ENCODE measurements around the gene RARRES1.
A peak's percentile ranks its signal among the peaks of the same experiment; 100 is the strongest.

Gene RARRES1

GRCh38 chr3:158732856-158733200, 571 bp upstream of the RARRES1 start:
- TF ChIP-seq CTCF (conservative IDR thresholded peaks at IDR 0.05), result no peak
- no peak overlapping the region for H3K27ac ChIP-seq

DNA sequence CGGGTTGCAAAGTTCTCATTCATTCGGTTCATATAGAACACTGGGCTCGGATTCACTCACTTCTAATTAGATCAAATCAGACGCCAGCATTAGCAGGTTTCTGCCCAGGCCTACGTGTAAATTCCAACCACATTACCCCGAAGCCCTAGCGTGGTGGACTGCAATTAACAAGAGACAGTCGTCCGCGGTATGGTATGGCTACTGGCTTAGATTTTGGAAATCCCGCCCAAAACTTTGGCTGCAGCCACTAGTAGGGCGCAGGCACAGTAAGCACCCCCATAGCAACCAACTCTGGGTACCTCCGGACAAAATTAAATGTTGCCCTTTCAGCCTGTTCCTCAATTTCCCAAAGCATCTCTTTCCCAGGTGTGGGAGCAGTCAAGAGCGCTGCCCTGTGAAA, 771 bp downstream of the RARRES1 start:
- TF ChIP-seq CTCF (conservative IDR thresholded peaks at IDR 0.05), result no peak
- peak overlapping the region; percentile 57; the same call in 1 of the 2 replicates for H3K27ac ChIP-seq

DNA sequence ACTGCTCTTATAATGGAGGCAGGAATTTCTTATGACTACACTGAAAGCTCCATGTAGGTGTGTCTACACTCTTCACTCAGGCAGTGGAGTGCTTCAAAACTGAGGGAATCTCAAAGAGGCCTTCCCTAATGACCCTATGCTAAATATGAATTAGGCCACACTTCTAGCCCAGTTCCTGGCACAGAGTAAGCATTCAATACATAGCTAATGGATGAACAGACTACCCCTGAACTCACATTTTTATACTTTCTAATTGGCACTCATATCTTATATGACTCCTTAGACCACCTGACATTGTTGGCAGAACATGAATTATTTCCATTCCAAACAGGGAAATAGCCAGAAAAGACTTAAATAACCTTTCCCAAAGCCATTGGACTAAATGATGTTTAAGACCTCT, 3.4 kb downstream of the RARRES1 start:
- H3K27ac ChIP-seq, result no peak overlapping the region
- no peak for TF ChIP-seq CTCF (conservative IDR thresholded peaks at IDR 0.05)

DNA sequence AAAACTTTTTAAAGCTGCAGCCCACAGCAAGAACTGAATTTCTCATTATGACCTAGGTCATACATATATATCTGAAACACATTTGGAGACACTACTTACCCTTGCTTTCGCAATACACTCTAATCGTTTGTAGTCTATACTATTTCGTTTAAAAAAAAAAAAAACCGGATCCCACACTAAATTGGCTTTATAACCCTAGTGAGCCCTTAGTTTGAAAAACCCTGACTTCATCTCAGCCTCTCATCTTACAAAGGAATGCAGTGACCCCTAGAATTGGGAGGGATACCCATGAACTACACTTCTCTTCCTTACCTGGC, 4.2 kb downstream of the RARRES1 start:
- TF ChIP-seq CTCF (conservative IDR thresholded peaks at IDR 0.05), result peak; percentile 41
- H3K27ac ChIP-seq, result peak overlapping the region; percentile 100; the same call in 1 of the 2 replicates

DNA sequence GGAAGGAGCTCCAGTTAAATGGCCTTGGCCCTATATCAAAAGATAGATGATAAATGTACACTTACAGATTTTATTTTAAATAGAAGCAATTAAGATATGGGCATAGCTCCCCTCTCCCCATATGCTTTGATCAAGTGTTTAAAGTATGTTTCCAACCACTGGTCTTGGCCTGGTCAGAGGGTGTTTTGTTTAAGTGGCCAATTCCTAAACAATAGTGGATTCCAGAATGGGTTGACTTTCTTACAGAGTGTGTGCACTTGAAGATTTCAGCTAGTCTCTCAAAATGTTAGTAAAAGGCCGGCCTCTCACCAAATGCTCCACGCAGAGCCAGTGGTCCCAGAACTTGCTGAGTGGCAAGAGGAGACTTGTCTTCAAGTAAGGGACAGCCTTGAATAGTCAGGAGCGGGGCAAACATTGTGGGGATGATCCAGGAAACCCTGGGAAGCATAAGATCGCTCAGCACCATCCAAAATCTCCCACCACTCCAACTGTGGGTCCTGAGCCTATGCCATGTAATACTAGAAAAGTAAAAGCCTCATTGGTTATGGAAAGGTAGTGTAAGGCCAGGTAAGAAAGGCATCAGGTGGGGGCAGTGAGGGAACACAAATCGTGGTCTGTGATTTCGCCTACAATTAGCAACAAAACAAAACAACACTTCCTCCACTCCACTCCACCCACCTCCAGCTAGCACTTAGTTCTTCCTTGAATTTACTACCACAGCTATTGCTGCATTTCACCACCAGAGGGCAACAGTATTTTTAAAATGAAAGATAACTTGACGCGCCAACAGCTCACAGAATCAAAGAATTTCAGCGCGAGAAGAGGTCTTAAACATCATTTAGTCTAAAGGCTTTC, 4.8 kb downstream of the RARRES1 start:
- peak; percentile 83 for TF ChIP-seq CTCF (conservative IDR thresholded peaks at IDR 0.05)
- H3K27ac ChIP-seq, result peak overlapping the region; percentile 100; the same call in 1 of the 2 replicates

DNA sequence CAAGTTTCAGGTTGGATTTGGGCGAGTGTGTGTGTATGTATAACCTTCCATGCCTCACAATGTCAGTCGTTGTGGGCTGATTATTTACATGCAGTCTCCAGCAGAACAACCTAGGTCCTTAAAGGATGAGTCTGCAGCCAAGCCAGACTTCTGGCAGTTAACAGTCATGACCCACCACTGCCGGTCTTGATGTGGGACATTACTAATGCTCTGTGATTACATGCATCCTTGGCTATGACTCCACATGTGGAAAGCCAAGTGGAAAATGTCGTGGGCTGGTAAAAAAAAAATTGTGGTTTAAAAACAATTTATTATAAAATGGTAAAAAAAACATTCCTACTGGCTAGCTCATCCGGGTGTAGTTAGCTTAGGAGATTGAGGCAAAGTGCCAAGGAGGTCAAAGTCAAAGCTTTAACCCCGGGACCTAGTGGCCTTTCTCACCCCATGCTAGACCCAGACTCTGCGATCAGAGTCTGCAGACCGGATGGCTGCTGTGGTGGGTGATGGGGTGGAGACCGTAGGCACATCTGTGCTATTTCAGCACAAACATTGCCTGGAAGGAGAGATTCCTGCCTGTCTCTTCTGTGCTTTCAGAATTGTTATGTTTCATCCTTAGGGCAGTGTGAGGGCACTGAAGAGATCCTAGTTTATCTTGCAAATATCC, 6.8 kb downstream of the RARRES1 start:
- peak overlapping the region; percentile 100 for H3K27ac ChIP-seq
- no peak for TF ChIP-seq CTCF (conservative IDR thresholded peaks at IDR 0.05)

GRCh38 chr3:158723991-158724390, 8.3 kb downstream of the RARRES1 start:
- no peak for TF ChIP-seq CTCF (conservative IDR thresholded peaks at IDR 0.05)
- H3K27ac ChIP-seq, result peak overlapping the region; percentile 100
